ENCODE data around the gene MORC2.

The MORC2 gene

DNA sequence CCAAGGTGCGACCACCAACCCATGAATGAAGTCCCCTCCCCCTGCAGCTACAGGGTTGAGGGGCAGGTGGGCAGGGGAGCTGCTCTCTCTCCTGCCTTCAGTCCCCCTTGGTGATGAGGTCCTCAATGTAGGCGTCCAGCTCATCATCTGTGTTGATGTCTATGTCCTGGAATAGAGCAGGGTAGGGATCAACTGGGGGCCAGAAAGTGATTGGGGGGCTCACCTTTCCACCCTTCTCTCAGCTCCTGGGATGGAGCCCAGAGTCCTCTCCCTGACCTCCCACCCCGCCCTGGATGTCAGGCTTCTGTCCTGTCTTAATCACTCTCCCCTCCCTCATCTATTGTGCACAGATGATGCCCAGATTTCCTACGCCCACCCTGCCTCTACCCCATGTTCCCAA is 41.9 kb downstream of the MORC2 start:
- POLR2A ChIA-PET = no interaction called here
- no peak for DNase-seq (ENCODE audit: extremely low spot score)
- TF ChIP-seq TARDBP (IDR thresholded peaks at IDR 0.05) (no peak), SP1 (IDR thresholded peaks at IDR 0.05) (no peak), FOXA1 (IDR thresholded peaks at IDR 0.05) (no peak), HDGF (IDR thresholded peaks at IDR 0.05; ENCODE audit: borderline replicate concordance) (no peak), LEF1 (IDR thresholded peaks at IDR 0.05; ENCODE audit: borderline replicate concordance) (no peak), SUZ12 (IDR thresholded peaks at IDR 0.05) (no peak), NFRKB (IDR thresholded peaks at IDR 0.05) (no peak), ARNT (IDR thresholded peaks at IDR 0.05) (no peak)
- TF ChIP-seq, protein P1, sequence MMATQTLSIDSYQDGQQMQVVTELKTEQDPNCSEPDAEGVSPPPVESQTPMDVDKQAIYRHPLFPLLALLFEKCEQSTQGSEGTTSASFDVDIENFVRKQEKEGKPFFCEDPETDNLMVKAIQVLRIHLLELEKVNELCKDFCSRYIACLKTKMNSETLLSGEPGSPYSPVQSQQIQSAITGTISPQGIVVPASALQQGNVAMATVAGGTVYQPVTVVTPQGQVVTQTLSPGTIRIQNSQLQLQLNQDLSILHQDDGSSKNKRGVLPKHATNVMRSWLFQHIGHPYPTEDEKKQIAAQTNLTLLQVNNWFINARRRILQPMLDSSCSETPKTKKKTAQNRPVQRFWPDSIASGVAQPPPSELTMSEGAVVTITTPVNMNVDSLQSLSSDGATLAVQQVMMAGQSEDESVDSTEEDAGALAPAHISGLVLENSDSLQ (IDR thresholded peaks at IDR 0.05) = no peak
- CTCF ChIA-PET = no interaction called here

DNA sequence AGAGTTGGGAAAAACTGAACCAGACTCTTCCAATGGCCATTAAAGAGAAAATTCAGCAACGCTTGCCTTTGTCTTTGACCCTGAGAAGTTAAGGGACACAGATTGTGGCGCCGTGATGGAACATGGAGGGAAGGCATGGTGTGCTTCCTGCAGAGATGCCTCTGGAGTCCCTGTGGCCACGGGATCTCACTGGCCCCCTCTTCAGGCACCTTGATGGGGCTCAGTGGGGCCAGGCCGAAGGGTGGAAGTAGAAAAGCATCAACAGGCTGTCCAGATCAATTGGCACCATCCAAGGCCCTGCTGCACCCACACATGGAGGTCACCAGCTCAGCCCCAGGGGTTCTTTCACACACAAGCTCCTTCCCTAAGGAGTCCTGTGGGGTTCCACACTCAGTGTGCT is 42.9 kb downstream of the MORC2 start:
- no peak for TF ChIP-seq ELF4 (IDR thresholded peaks at IDR 0.05)
- no peak for TF ChIP-seq FOXM1 (IDR thresholded peaks at IDR 0.05; ENCODE audit: borderline replicate concordance)
- TF ChIP-seq ZNF384 (IDR thresholded peaks at IDR 0.05) = no peak
- no peak for TF ChIP-seq TARDBP (IDR thresholded peaks at IDR 0.05)
- TF ChIP-seq CTBP1 (IDR thresholded peaks at IDR 0.05; ENCODE audit: borderline replicate concordance) = no peak
- no peak for TF ChIP-seq ARNT (IDR thresholded peaks at IDR 0.05)
- TF ChIP-seq, protein P1 (IDR thresholded peaks at IDR 0.05) = no peak
- no peak for TF ChIP-seq LEF1 (IDR thresholded peaks at IDR 0.05; ENCODE audit: borderline replicate concordance)
- no peak for TF ChIP-seq L3MBTL2 (conservative IDR thresholded peaks at IDR 0.05)
- no peak for TF ChIP-seq SP1 (IDR thresholded peaks at IDR 0.05)
- TF ChIP-seq FOXK2 (IDR thresholded peaks at IDR 0.05) = no peak
- TF ChIP-seq BHLHE40 (IDR thresholded peaks at IDR 0.05; ENCODE audit: borderline replicate concordance) = no peak
- no peak for TF ChIP-seq HDGF (IDR thresholded peaks at IDR 0.05; ENCODE audit: borderline replicate concordance)
- no peak for TF ChIP-seq FOXA1 (IDR thresholded peaks at IDR 0.05)
- TF ChIP-seq NFRKB (IDR thresholded peaks at IDR 0.05) = no peak
- TF ChIP-seq SUZ12 (IDR thresholded peaks at IDR 0.05) = no peak
- ChIA-PET CTCF (no interaction called here), POLR2A (no interaction called here)
- DNase-seq (ENCODE audit: extremely low spot score) = no peak

DNA sequence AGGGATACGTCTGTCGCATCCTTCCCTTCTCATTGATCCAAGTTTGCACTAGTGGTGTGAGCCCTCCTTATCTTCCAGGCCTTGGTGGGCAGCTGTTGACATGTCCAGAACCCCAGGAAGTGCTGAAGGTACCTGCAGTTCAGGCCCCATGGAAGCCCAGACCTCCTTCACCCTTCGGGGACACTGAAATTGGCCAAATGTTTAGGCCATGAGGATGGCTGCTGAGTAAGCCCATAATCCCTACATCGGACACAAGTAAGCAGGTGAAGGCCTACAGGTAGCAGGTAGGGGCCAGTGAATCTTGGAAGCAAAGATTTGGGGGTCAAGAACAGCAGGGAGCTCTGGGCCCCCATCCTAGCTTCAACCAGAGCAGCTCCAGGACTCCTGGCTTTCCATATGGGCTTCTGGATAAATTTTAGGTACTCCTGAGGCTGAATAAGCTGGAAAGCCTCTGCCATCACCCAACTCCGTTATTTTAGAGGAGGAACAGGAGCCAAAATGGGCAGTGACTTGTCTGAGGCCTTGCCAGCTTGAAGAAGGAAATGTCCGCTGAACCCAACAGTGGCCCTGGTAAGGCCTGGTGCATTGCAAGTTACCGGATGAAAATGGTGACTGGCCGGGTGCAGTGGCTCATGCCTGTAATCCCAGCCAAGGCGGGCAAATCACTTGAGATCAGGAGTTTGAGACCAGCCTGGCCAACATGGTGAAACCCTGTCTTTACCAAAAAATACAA is 45.2 kb downstream of the MORC2 start:
- no peak for DNase-seq (ENCODE audit: extremely low spot score)
- ChIA-PET CTCF (interaction anchor here (0.6 kb wide), 1 partner anchor 185 kb away, joined by 5 read pairs; no protein-coding TSS in a partner anchor), POLR2A (no interaction called here)
- TF ChIP-seq FOXK2 (IDR thresholded peaks at IDR 0.05) (no peak), TARDBP (IDR thresholded peaks at IDR 0.05) (no peak), CTBP1 (IDR thresholded peaks at IDR 0.05; ENCODE audit: borderline replicate concordance) (no peak), SP1 (IDR thresholded peaks at IDR 0.05) (no peak), ELF4 (IDR thresholded peaks at IDR 0.05) (no peak), BHLHE40 (IDR thresholded peaks at IDR 0.05; ENCODE audit: borderline replicate concordance) (no peak), HDGF (IDR thresholded peaks at IDR 0.05; ENCODE audit: borderline replicate concordance) (no peak), FOXA1 (IDR thresholded peaks at IDR 0.05) (no peak), ARNT (IDR thresholded peaks at IDR 0.05) (no peak), NFRKB (IDR thresholded peaks at IDR 0.05) (no peak), L3MBTL2 (conservative IDR thresholded peaks at IDR 0.05) (no peak), SUZ12 (IDR thresholded peaks at IDR 0.05) (no peak), LEF1 (IDR thresholded peaks at IDR 0.05; ENCODE audit: borderline replicate concordance) (no peak)
- TF ChIP-seq, protein P1 (IDR thresholded peaks at IDR 0.05) = no peak

DNA sequence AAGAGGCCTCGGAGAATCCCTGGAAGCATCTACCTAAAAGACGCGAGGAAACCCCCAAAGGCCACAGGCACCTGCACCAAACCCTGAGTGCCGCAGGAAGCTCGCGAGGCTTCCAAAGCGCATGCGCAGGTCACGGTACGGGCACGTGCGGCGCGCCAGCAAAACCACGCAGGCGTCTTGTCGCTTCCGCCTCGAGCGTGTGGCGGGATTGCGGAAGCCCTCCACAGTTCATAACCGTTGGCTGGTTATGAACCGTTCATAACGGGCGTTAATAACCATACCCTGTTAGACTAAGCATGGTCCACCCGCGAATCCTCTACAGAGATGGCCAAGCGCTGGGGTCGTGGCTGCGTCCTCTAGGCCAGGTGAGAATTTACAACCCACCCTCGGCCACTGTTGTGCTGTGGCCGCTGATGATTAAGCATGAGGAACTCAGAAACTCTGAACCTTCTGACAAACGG is 46.4 kb downstream of the MORC2 start:
- TF ChIP-seq LEF1 (IDR thresholded peaks at IDR 0.05; ENCODE audit: borderline replicate concordance) = no peak
- TF ChIP-seq FOXK2 (IDR thresholded peaks at IDR 0.05) = no peak
- TF ChIP-seq FOXM1 (IDR thresholded peaks at IDR 0.05; ENCODE audit: borderline replicate concordance) = no peak
- no peak for TF ChIP-seq HDGF (IDR thresholded peaks at IDR 0.05; ENCODE audit: borderline replicate concordance)
- TF ChIP-seq CTBP1 (IDR thresholded peaks at IDR 0.05; ENCODE audit: borderline replicate concordance) = no peak
- TF ChIP-seq FOXA1 (IDR thresholded peaks at IDR 0.05) = no peak
- TF ChIP-seq L3MBTL2 (conservative IDR thresholded peaks at IDR 0.05) = no peak
- TF ChIP-seq ARNT (IDR thresholded peaks at IDR 0.05) = no peak
- TF ChIP-seq, protein P1 (IDR thresholded peaks at IDR 0.05) = no peak
- TF ChIP-seq ZNF384 (IDR thresholded peaks at IDR 0.05) = no peak
- no peak for TF ChIP-seq NFRKB (IDR thresholded peaks at IDR 0.05)
- ChIA-PET POLR2A (no interaction called here), CTCF (no interaction called here)
- no peak for DNase-seq (ENCODE audit: extremely low spot score)

DNA sequence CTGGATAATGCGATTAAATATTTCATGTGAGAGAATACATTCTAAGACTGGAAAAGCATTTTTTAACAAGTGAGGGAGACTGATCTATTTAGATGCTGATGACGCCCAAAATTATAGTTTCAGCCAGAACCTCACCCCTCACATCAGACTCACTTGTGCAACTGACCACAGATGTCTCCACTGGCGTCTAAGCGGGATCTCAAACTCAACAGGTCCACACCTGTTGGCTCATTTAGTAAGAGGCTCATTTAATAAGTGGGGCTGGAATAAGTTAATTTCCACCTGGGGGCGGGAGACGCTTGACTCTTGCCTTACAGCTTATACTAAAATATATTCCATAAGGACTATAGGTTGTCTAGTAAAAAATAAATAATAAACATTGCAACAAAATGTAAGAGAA is 47.5 kb downstream of the MORC2 start:
- ChIA-PET CTCF (interaction anchor here (0.6 kb wide), 1 partner anchor 158 kb away, joined by 3 read pairs; no protein-coding TSS in a partner anchor), POLR2A (no interaction called here)
- no peak for TF ChIP-seq TARDBP (IDR thresholded peaks at IDR 0.05)
- TF ChIP-seq, protein P1 (IDR thresholded peaks at IDR 0.05) = no peak
- TF ChIP-seq SP1 (IDR thresholded peaks at IDR 0.05) = no peak
- TF ChIP-seq ELF4 (IDR thresholded peaks at IDR 0.05) = no peak

More for the DNA sequence above, 47.5 kb downstream of the MORC2 start:
- no peak for DNase-seq (ENCODE audit: extremely low spot score)

Measured in HEK293T (cell line).